B cell (primary cell): Measurements from ENCODE around the gene AAMP. TPM values are rescaled to one million over a fixed set of nuclear protein-coding genes. Genes with fewer than 3 reads are reported as not detected.

Experiments used
- ATAC-seq: fragments of 200-7000 bp; cut with Tn5 transposase; one replicate; pipeline ENCODE4 v1.10.0; 2021; ENCODE audit warnings: low read depth, mild to moderate bottlenecking, moderate number of reproducible peaks, moderate library complexity
- CTCF ChIA-PET: fragments of 350-600 bp; sonication (Branson Sonifier 250); formaldehyde crosslinking; loops from one replicate; lab custom pipeline; 2021; ENCODE audit warnings: antibody characterized with exemption, inconsistent platforms; lab: Charles Lee
- POLR2A ChIA-PET: fragments of 350-600 bp; sonication (Branson Sonifier 250); formaldehyde crosslinking; loops from one replicate; lab custom pipeline; 2021; ENCODE audit warnings: antibody characterized with exemption; lab: Charles Lee
- DNase-seq: peaks from one replicate; pipeline ENCODE4 v3.0.0; 2013
- H2AFZ ChIP-seq: 2 replicates; pipeline ENCODE4 v1.6.1; 2012; ENCODE audit warnings: mild to moderate bottlenecking, low read depth, low read length; ENCODE audit not compliant: insufficient read depth, poor library complexity, severe bottlenecking
- H3K27ac ChIP-seq, 2 donors: 1 replicate in 1 of 2; 2 replicates in 1 of 2; pipeline ENCODE4 v1.5.1; 2012 to 2013; ENCODE audit warnings: low read length in 2 of 2, mild to moderate bottlenecking in 2 of 2, moderate library complexity in 1 of 2
- H3K27me3 ChIP-seq, 4 experiments: fragments of 200-600 bp in 1 of 4; sonication (generic) in 1 of 4; replicated peaks in 1 of 4; 1 replicate in 2 of 4; 2 replicates in 2 of 4; pipeline versions ENCODE4 v1.6.1 to v1.7.0; 2013 to 2016; ENCODE audit warnings: low read length in 3 of 4, mild to moderate bottlenecking in 2 of 4, mixed read lengths in 1 of 4, moderate library complexity in 1 of 4; ENCODE audit not compliant: insufficient read depth in 4 of 4, control insufficient read depth in 3 of 4; ENCODE audit errors: control extremely low read depth in 1 of 4
- H3K36me3 ChIP-seq, 2 experiments: replicated peaks in 1 of 2; 1 replicate in 1 of 2; 2 replicates in 1 of 2; pipeline versions ENCODE4 v1.6.1 to v1.7.1; 2013; ENCODE audit warnings: low read length in 1 of 2; ENCODE audit not compliant: insufficient read depth in 2 of 2, control insufficient read depth in 1 of 2; ENCODE audit errors: control extremely low read depth in 1 of 2, extremely low read depth in 1 of 2
- H3K4me1 ChIP-seq, 2 donors: fragments of 200-600 bp in 1 of 2; sonication (generic) in 1 of 2; 1 replicate in 1 of 2; 2 replicates in 1 of 2; pipeline versions ENCODE4 v1.5.1 to v1.6.1; 2013 to 2017; ENCODE audit warnings: low read length in 2 of 2; ENCODE audit not compliant: control insufficient read depth in 2 of 2, insufficient read depth in 2 of 2
- H3K4me2 ChIP-seq: replicated peaks from 2 replicates; pipeline ENCODE3; 2012; ENCODE audit warnings: mild to moderate bottlenecking, low read depth, low read length; ENCODE audit not compliant: poor library complexity, severe bottlenecking
- H3K4me3 ChIP-seq, 5 experiments: fragments of 200-600 bp in 1 of 5; sonication (generic) in 1 of 5; 1 replicate in 3 of 5; 2 replicates in 2 of 5; pipeline versions ENCODE4 v1.5.1 to v1.7.0; 2011 to 2016; ENCODE audit warnings: low read length in 4 of 5, mild to moderate bottlenecking in 4 of 5, low read depth in 2 of 5, control low read depth in 1 of 5, moderate library complexity in 1 of 5; ENCODE audit not compliant: insufficient read depth in 1 of 5; ENCODE audit errors: control extremely low read depth in 1 of 5, extremely low read depth in 1 of 5
- H3K79me2 ChIP-seq: fragments of 200-600 bp; sonication (generic); one replicate; pipeline ENCODE4 v1.6.0; 2016; ENCODE audit warnings: low read length; ENCODE audit not compliant: control insufficient read depth, insufficient read depth
- H3K9ac ChIP-seq: fragments of 200-600 bp; sonication (generic); 2 replicates; pipeline ENCODE4 v1.6.1; 2017; ENCODE audit warnings: mild to moderate bottlenecking, low read length, moderate library complexity
- H3K9me3 ChIP-seq, 3 donors: one replicate each; pipeline versions ENCODE4 v1.6.1 to v1.7.1; 2013; ENCODE audit warnings: low read length in 2 of 3; ENCODE audit not compliant: control insufficient read depth in 2 of 3, insufficient read depth in 1 of 3; ENCODE audit errors: control extremely low read depth in 1 of 3
- H4K20me1 ChIP-seq: 2 replicates; pipeline ENCODE4 v1.6.0; 2012; ENCODE audit warnings: mild to moderate bottlenecking, low read length; ENCODE audit not compliant: insufficient read depth, control insufficient read depth, poor library complexity, severe bottlenecking
- H3K27ac Mint-ChIP-seq: one replicate; pipeline ENCODE4 v1.8.0; 2021; ENCODE audit warnings: mixed read lengths
- H3K27me3 Mint-ChIP-seq: one replicate; pipeline ENCODE4 v1.8.0; 2021; ENCODE audit warnings: mixed read lengths
- H3K4me1 Mint-ChIP-seq: one replicate; pipeline ENCODE4 v1.8.0; 2021; ENCODE audit warnings: mixed read lengths
- H3K4me3 Mint-ChIP-seq: one replicate; pipeline ENCODE4 v1.8.0; 2021; ENCODE audit warnings: mixed read lengths
- H3K9me3 Mint-ChIP-seq: one replicate; pipeline ENCODE4 v1.8.0; 2022; ENCODE audit warnings: mixed read lengths; ENCODE audit not compliant: insufficient read depth
- EZH2 ChIP-seq: IDR thresholded peaks from 2 replicates; pipeline ENCODE4 v1.6.1; 2012; ENCODE audit warnings: borderline replicate concordance, low read depth, mild to moderate bottlenecking, moderate library complexity, low read length; ENCODE audit not compliant: insufficient read depth, poor library complexity, severe bottlenecking
- WGBS: methylation state at CpG from one replicate; pipeline ENCODE4 v1.1.5; 2013; ENCODE audit warnings: missing lambda C conversion rate; ENCODE audit not compliant: insufficient coverage; 5-methylcytosine and 5-hydroxymethylcytosine counted together
- intact Hi-C: fragments of 100-400 bp; cut with micrococcal nuclease; formaldehyde crosslinking; loops from one replicate; pipeline ENCODE4 v1.10.0; 2022
- polyA plus RNA-seq: library from polyadenylated mRNA; depleted of rRNA; stranded (reverse); fragments of >200 nt; gene quantifications from 2 replicates; pipeline ENCODE4 v1.2.3, GENCODE V29; 2012
- total RNA-seq, 2 donors: library from RNA; stranded (reverse); fragments of 120-200 nt in 1 of 2; gene quantifications; 1 replicate in 1 of 2; 2 replicates in 1 of 2; pipeline versions ENCODE4 v1.2.3 to v1.2.4, GENCODE V29; 2013 to 2022
- TF ChIP-seq, protein P1 (sequence below): fragments of 200-600 bp; IDR thresholded peaks from one replicate; pipeline ENCODE4 v1.8.0; 2022; ENCODE audit warnings: antibody characterized with exemption, mild to moderate bottlenecking

Gene AAMP
- total and polyA plus RNA-seq, 2 donors (not counting 1 experiment from before 2014, with no cell fraction given): 56.4 to 65.7 TPM

DNA sequence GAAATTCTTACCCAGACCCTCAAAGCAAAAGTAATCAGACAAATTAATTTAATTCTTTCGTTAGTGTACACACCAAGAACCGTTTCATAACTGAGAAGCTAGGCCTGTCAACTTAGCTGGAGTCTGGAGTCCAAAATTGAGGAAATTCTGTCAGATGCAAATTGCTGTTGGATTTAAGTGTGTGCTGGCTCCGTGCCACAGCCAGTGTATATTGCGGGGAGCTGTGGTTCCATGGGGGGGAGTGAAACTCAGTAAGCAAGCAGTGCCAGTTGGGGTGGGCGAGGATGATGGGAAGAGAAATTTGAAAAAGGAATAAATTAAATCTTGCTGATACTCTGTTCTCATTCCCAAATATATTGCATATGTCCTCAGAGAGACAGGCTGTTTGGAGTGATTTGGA lies 48.9 kb downstream of the AAMP start:
- H3K27me3 Mint-ChIP-seq: no peaks in the 10 kb centered on the region
- H3K9me3 Mint-ChIP-seq: no peaks in the 10 kb centered on the region
- H3K4me1 Mint-ChIP-seq: peaks cover 83% of the 10 kb centered on the region
- Histone ChIP-seq H3K4me3 (peak overlapping the region in 1 of 5 experiments; percentile 97), H3K4me2 (peak overlapping the region; percentile 79), H3K36me3 (peaks cover 3 to 45% of the 10 kb centered on the region in 2 experiments), H4K20me1 (peaks cover 71% of the 10 kb centered on the region), H2AFZ (no peak overlapping the region), H3K9me3 (no peaks in the 10 kb centered on the region), H3K9ac (peak overlapping the region; percentile 100), H3K27me3 (no peaks in the 10 kb centered on the region), H3K27ac (peak overlapping the region; percentile 20 to 99), H3K4me1 (peaks cover 73 to 85% of the 10 kb centered on the region in 2 donors), H3K79me2 (peaks cover 98% of the 10 kb centered on the region)
- no peak for ATAC-seq
- peak overlapping the region; percentile 73 for H3K4me3 Mint-ChIP-seq
- peak overlapping the region; percentile 87 for H3K27ac Mint-ChIP-seq
- CTCF ChIA-PET: interaction anchor here (1.3 to 2.5 kb wide), 4 partner anchors 10 to 52 kb away, joined by 3 to 16 read pairs (median 8); no protein-coding TSS in a partner anchor
- WGBS: 30% methylated on average over 4 of the region's 5 CpGs
- no peak for TF ChIP-seq EZH2
- TF ChIP-seq, protein P1, sequence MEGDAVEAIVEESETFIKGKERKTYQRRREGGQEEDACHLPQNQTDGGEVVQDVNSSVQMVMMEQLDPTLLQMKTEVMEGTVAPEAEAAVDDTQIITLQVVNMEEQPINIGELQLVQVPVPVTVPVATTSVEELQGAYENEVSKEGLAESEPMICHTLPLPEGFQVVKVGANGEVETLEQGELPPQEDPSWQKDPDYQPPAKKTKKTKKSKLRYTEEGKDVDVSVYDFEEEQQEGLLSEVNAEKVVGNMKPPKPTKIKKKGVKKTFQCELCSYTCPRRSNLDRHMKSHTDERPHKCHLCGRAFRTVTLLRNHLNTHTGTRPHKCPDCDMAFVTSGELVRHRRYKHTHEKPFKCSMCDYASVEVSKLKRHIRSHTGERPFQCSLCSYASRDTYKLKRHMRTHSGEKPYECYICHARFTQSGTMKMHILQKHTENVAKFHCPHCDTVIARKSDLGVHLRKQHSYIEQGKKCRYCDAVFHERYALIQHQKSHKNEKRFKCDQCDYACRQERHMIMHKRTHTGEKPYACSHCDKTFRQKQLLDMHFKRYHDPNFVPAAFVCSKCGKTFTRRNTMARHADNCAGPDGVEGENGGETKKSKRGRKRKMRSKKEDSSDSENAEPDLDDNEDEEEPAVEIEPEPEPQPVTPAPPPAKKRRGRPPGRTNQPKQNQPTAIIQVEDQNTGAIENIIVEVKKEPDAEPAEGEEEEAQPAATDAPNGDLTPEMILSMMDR: no peak
- POLR2A ChIA-PET: interaction anchor here (0.8 kb wide), 1 partner anchor 50 kb away, joined by 3 read pairs; the partner anchor contains the start of genes AAMP and PNKD
- intact Hi-C loops: loop anchor here (1.0 kb wide), 1 partner anchor 8 kb away; no protein-coding TSS in a partner anchor
- no peak for DNase-seq

DNA sequence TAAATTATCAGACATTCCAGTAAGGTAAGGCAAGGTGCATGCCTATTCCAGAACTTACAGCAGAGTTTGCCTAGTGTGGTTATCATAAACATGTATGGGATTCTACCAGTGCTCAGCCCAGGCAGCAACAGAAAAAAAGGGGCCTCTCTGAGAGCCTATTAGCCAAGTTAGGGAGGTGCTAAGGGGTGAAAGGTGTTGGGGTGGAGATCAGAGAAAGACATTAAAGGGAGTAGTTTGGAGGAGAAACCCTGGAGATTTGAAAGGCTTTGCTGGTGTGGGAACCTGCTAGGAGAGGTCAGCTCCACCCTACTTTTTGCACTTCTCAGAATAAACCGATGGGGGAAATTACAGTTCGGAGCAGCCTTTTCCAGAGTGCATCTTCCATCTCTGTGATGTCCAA lies 50.0 kb downstream of the AAMP start:
- H3K9me3 ChIP-seq: no peaks in the 10 kb centered on the region
- H3K4me1 ChIP-seq: peaks cover 66 to 76% of the 10 kb centered on the region in 2 donors
- TF ChIP-seq EZH2: no peak
- TF ChIP-seq, protein P1: no peak
- ChIA-PET CTCF (interaction anchor here (0.6 to 2.5 kb wide), 5 partner anchors 11 to 70 kb away, joined by 3 to 16 read pairs (median 6); no protein-coding TSS in a partner anchor), POLR2A (interaction anchor here (0.6 kb wide), 1 partner anchor 16 kb away, joined by 3 read pairs; no protein-coding TSS in a partner anchor)
- H3K27ac Mint-ChIP-seq: peak overlapping the region; percentile 84
- intact Hi-C loops: loop anchor here (1.0 to 5.0 kb wide), 5 partner anchors 9 to 1167 kb away; partner anchors contain the start of genes CNPPD1, DNPEP, RETREG2 and RNF25
- no peaks in the 10 kb centered on the region for H3K27me3 ChIP-seq
- no peak for DNase-seq
- H4K20me1 ChIP-seq: peaks cover 60% of the 10 kb centered on the region
- no peak overlapping the region for H2AFZ ChIP-seq
- H3K4me2 ChIP-seq: peak overlapping the region; percentile 79
- H3K27ac ChIP-seq: peak overlapping the region; percentile 40 to 99
- peak overlapping the region; percentile 90 for H3K4me3 Mint-ChIP-seq
- peak overlapping the region; percentile 100 for H3K9ac ChIP-seq
- WGBS: no CpG with 5 or more reads among the region's 2 CpGs
- peaks cover 74% of the 10 kb centered on the region for H3K4me1 Mint-ChIP-seq
- H3K4me3 ChIP-seq: peak overlapping the region in 4 of 5 experiments; percentile 22 to 97 (median 93)
- peaks cover 3 to 35% of the 10 kb centered on the region in 2 experiments for H3K36me3 ChIP-seq
- H3K79me2 ChIP-seq: peaks cover 92% of the 10 kb centered on the region
- ATAC-seq: no peak
- H3K9me3 Mint-ChIP-seq: no peaks in the 10 kb centered on the region
- no peaks in the 10 kb centered on the region for H3K27me3 Mint-ChIP-seq
